Stimulated activated CD4-positive, alpha-beta T cell treated with anti-CD3 and anti-CD28 coated beads, Interleukin-12 subunit alpha, Interleukin-12 subunit beta, amount 100 ng/mL, for 24 hours (primary cell): Measurements from ENCODE around the gene EXTL1.

Experiments used
- DNase-seq, 2 experiments: peaks; one replicate each; pipeline ENCODE4 v3.0.0-alpha.2; 2020; ENCODE audit warnings: low read depth in 2 of 2

EXTL1 gene

GRCh38 chr1:26023826-26024225 lies 2.3 kb downstream of the EXTL1 start:
- no peak for DNase-seq

- DNase-seq = no peak
Observed at GRCh38 chr1:26025060-26025459, 3.5 kb downstream of the EXTL1 start.

DNA sequence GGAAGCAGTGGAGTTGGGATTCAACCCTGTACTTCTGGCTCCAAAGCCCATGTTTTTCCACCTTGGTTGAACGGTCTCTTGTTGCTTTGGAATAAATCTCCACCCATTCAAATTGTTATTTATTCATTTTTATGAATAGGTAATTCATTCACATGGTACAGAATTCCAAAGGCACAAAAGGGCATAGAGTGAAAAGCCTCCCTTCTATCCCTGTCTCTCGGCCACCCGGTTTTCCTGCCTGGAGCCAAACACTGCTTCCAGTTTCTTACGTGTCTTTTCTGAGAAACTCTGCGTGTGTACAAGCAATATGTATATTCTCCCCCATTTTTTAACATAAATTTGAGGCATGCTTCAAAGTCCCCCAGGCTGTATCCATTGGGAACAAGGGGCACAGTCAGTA lies 3.9 kb downstream of the EXTL1 start:
- DNase-seq = no peak

GRCh38 chr1:26027716-26028489 lies 6.3 kb downstream of the EXTL1 start:
- DNase-seq = no peak

DNA sequence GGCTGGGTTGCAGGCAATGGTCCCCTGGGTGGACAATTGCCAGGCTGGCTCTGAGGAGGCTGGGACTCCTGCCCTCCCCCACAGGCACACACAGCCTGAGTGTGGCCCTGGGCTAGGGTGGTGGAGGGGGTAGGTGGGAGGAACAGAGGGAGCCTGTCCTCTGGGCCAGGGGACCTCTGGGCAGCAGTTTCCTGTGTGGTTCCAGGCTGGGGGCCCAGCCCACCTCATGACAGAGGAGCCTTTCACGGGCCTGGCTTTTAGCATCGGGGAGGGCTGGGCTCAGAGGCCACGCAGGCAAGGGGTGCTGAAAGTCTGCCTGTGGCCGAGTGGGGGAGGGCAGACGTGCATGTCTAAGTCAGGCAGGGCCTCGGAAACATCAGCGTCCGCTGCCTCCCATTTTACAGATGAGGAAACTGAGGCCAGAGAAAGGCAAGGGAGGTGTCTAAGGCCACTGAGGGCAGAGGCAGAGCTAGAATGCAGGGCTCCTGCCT lies 7.0 kb downstream of the EXTL1 start:
- no peak for DNase-seq

DNA sequence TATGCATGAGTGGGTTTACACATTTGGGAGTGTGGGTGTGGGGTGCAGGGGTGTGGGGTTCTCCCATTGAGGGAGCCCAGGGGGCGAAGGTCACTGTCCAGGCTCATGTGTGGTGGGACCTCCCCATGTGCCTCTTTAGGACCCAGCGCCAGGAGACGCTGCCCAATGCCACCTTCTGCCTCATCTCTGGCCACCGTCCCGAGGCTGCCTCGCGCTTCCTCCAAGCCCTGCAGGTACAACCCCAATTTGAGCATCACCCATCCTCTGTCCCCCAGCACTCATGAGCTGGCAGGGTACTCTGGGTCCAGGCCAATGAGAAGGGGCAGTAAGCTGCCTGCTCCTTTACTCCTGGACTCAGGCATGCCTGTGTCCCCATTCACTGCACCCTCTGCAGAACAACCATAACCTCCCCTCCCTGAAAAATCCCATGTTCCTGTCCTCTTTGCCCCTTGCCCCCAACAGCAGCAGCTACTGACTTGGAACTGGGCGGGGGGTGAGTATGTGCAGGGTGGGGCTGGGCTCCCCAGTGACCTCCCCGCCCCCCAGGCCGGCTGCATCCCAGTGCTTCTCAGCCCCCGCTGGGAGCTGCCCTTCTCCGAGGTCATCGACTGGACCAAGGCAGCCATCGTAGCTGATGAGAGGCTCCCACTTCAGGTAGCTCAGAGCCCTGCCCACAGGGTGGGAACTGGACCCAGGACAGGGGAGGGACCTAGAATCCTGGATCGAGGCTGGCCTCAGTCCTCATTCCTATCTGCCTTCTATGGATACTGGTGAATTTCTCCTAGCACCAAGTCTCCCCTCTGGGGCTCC lies 7.7 kb downstream of the EXTL1 start:
- no peak for DNase-seq

- DNase-seq = no peak
Observed at GRCh38 chr1:26029864-26030481, 8.4 kb downstream of the EXTL1 start.

GRCh38 chr1:26031196-26031595 lies 9.6 kb downstream of the EXTL1 start:
- no peak for DNase-seq

DNA sequence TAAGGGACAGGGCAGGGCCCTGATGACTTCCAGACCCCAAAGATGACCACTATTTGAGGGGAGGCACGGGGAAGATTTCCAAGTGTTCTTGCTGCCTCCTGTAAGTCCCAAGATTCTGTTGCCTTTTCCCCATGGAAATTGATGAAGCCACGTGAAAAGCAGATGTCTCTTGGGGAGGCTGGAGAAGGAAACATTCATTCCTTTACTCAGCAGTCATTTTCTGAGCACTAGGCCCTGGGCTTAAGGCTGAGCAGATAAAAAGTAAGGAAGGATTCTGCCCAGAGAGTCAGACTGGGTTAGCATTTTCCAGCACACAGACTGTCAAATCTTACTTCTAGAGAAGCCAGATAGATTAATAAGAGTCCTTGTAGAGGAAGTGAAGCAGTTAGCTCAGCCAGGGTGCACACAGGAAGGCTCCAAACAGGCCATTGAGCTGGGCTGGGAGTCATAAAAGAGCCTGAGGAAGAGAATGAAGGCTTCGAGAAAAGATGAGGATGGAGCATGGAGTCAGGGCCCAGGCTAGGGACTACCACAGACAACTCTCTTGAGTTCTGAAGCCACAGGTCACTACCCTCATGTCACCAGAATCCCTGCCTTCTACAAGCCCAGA lies 10.1 kb downstream of the EXTL1 start:
- DNase-seq = no peak

GRCh38 chr1:26032656-26033357 lies 11.2 kb downstream of the EXTL1 start:
- no peak for DNase-seq

DNA sequence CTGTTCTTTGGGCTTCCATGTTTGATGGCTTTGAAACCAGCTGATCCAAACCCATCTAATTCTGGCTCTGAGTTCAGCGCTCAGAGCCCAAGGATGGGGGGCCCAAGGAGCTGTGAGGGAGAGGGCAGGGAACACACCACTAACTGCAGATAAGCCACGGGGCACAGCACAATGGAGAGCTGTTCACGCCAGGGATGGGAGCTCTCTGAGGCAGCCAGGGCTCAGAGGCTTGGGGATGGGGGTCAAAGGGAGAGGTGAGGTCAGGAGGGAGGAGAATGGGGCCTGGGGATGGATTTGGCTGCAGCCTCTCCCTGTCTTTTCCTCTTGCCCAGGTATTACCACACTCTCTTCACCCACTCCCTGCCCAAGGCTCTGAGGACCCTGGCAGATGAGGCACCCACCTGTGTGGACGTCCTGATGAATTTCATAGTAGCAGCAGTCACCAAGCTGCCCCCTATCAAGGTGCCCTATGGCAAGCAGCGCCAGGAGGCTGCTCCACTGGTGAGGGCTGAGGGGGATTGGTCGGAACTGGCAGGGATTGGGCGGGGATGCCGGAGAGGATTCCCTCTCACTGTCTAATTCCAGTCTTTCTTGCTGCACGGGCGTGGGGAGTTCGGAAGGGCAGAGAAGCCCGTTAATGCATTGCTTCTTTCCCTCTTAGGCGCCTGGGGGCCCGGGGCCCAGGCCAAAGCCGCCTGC lies 13.1 kb downstream of the EXTL1 start:
- no peak for DNase-seq

DNA sequence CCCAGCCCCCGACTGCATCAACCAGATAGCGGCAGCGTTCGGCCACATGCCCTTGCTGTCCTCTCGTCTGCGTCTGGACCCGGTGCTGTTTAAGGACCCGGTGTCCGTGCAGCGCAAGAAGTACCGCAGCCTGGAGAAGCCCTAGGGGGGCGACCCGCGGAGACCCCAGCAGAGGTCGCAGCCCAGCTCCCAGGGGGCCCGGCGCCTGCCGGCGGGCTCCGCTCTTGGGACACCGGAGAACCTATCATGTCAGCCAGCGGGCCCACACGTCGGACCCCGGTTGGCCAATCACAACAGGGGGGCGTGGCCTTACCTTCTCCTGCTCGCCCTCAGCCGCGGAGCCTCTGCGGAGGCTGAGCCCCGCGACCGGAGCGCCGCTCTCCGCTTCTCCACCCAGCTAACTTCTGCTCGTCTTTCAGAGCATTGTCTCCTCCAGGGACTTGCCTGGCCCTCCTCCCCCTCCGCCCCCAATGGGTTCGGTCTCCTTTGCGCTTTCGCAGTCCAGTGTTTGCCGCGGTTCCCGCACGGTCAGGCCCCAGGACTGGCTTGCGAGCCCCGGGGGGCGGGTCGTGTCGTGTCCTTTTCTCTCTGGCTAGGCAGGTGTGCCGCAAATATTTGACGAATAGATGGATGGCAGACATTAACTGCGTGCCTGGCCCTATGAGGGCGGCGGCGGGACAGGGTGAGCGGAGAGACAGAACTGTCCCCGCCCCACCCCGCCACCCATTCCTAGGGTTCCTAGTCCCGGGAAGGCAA lies 13.8 kb downstream of the EXTL1 start:
- DNase-seq = peak; percentile 81 to 94

DNA sequence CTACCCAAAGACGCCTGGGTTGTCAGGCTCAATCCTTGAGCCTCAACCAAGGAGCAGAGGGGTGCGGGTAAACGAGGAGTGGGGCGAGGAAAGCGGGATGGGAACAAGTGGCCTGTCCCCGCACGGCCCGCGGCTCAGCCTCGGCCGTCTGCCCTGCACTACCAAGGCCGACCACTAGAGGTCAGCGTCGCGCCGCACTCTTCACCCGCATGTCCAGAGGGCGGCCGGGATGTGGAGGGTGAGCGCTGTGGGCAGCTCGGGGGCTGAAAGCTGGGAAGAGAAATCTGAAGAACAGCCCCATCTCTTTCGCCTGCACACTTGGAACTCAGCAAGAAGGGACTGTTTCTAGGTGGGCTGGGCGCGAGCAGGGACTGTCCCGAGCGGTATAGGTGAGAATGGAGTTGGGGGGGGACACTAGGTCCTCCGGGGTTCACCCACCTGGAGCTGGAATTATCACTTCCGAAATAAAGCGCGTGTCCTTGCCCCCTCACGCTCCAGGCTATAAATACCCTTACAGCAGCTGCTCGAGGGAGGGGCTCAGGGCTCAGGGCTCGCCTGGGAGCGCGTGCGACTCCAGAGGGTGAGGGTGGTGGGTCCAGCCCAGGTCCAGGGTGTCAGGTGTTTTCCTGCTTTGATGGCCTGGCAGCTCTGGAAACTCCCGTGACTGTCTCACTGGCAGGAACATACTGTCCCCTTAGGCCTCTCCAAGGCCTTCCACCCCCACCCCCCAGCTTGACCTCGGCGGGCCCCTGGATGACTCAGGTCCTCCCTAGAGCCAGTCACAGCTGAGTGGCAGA lies 14.6 kb downstream of the EXTL1 start:
- peak; percentile 55 to 75 for DNase-seq

DNA sequence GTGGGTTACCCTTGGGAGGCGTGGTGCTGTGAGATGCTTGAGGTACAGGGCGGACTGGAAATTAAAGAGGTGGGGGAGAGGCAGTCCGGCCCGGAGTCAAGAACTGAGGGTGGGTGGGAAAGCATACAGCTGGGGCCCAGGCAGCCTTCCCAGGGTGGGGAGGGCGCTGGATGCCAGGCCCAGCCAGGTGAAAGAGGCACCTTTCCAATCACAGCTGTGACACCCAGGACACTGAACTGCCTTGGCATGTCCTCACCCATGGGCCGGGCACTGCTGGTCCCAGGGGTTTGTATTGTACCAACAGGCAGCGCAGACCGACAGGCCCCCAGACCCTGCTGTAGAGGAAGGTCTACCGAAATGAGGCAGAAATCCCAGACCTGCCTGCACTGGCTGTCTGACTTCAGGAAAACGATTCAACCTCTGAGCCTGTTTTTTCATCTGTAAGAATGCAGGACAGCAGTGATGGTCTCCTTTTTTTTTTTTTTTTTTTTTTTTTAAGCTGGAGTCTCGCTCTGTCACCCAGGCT lies 15.2 kb downstream of the EXTL1 start:
- DNase-seq = peak in 1 of 2 experiments; percentile 11

DNA sequence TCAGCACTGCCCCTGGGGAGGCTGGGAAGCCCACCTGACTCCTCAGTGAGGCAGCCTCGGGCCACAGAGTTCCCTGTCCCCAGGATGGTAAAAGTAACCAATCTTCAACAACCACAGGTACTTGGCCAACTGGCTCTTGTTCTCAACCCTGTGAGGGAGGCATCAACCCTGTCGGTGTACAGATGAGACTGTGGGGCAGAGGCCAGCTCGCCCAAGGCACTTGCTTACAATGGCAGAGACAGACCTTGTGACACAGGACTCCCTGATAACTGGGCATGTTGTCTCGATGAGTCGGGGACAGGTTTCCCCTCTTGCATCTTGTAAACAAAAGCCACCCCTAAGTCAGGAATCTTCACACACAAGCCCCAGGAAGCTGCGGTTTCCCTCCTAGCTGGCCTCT lies 16.3 kb downstream of the EXTL1 start:
- DNase-seq = no peak

GRCh38 chr1:26038477-26038876 lies 16.9 kb downstream of the EXTL1 start:
- DNase-seq = no peak

DNA sequence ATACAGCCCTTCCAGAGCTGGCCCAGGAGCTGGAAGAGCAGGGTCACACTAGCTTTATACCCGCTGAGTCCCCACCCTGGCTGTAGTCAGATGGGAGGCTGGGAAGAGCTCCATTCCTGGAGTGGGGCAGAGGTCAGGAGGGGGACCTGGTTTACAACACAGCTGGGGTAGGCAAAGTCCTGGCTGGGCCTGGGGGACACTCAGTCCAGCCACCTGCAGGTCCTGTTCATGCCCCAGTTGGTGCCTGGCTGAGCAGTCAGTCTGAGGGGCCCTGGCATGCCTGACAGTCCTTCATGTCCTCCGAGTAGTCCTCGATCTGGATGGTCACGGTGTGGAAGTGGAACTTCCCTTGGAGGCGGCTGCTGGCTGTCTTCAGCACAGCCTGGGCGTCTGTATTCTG lies 17.3 kb downstream of the EXTL1 start:
- no peak for DNase-seq

- no peak for DNase-seq
Observed at GRCh38 chr1:26041401-26041800, 19.8 kb downstream of the EXTL1 start.

DNA sequence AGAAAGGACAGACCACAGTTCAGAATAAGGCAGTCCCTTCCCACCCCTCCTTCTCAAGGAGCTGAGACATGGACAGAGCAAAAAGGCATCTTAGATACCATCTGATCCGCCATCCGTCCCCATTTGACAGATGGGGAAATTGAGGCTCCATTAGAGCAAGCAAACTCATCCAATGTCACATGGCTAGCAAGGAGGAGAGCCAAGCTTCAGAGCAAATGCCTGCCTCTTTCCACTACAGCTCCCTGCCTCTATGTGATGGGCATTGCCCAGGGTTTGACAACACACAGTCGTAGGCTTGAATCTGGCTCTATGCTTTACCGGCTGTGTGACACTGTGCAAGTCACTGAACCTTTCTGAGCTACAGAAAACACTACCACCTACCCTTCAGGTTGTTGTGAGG lies 20.4 kb downstream of the EXTL1 start:
- no peak for DNase-seq
